GM04504 (cell line): Measurements from ENCODE around the gene PRDM15.

Source experiments
- DNase-seq: peaks from one replicate; pipeline ENCODE4 v3.0.0-alpha.2; 2012; ENCODE audit warnings: low read depth

The PRDM15 gene

DNA sequence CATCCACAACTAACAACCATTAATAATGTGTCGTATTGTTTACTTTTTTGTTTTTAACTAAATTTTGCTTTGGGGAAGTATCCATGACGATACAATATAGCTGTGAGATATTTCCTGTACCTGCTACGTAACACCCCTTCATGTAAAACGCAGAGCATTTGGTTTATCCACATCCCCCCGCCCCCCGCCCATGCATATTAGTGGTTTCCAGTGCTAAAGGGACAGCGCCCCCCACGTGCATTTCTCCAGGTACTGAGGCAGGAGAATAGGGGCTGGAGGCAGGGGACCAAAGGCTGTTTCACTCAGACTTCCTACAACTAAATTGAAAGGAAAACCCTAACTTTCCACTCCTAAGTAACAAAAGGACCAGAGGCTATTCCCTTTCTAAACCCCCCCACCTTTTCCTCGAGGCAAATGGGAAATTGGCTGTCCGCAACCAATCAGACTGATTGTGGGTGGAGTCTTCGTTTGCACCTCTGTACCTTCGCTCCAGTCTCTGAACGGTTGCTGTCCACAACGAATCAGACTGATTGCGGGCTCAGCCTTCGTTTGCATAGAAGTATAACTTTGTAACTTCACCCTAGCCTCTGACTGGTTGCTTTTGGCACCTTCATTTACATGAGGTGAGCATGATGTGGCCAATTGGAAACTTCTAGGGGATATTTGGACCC, 100.1 kb downstream of the PRDM15 start:
- no peak for DNase-seq

DNA sequence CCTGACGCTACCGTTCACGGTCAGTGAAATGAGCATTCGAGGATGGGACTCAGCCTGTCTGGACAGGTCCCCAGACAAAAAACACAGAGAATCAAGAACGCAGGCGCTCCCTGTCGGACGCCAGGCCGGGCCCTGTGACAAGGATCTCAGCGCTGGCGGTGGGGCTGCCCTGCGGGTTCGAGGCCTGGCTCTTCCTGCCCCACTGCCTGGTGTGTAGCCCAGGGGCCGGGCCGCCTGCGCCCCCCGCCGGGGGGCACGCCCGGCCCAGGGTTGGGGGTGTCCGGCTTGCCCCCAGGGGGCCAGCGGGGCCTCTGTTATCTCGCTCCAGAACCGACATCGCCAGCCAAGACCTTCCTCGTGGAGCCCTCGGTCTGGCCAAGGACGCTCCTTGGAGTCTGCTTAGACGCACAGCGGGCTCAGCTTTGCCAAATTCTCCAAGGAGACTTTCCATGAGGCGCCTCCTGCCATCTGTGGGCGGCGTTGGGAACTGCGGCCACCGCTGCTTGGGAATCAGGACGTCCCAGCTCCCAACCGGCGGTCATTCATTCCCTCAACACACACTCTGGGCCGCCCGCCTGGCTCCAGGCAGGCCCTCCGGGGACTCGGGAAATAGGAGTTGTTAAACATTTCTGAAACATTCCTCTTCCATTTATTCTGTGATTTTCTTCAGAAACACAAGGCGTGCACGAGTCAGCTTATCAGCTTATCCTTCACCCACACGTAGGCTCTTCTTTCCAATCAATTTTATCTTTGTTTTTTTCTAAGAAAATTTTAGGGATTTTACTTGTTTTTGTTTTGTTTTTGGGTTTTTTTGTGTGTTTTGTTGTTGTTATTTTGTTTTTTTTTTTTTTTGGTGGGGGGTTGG, 101.0 kb downstream of the PRDM15 start:
- DNase-seq: peak; percentile 84

DNA sequence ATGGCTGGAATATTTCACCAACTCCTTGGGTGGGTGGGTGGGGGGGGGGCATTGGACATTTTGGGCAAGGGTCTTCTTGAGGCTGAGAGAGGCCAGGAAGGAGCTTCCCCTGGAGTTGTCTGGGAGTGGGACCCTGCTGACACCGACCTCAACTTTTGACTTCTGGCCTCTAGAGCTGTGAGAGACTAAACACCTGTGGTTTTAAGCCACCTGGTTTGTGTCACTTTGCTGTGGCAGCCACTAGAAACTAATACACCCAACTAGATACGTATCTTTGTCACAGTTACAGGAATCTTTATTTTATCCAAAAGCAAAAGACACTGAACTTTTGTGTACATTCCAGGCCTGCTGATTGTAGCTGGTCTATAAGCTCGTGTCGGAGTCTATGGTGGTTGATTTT, 102.4 kb downstream of the PRDM15 start:
- no peak for DNase-seq

DNA sequence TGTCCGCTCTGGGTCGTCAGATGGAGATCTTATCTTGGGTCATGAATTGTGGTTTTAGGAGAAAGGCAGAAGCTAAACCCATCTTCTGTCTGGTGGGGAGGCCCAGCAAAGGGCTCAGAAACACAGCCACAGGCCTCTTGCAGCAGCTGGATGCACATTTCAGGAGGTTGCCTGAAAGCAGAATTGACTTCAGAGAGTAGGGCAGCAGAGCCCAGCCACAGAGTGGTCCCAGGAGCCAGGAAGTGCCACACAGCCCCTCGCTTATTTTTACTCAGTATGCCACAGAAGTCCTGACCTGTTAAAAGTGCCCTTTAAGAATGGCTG, 104.0 kb downstream of the PRDM15 start:
- DNase-seq: no peak

DNA sequence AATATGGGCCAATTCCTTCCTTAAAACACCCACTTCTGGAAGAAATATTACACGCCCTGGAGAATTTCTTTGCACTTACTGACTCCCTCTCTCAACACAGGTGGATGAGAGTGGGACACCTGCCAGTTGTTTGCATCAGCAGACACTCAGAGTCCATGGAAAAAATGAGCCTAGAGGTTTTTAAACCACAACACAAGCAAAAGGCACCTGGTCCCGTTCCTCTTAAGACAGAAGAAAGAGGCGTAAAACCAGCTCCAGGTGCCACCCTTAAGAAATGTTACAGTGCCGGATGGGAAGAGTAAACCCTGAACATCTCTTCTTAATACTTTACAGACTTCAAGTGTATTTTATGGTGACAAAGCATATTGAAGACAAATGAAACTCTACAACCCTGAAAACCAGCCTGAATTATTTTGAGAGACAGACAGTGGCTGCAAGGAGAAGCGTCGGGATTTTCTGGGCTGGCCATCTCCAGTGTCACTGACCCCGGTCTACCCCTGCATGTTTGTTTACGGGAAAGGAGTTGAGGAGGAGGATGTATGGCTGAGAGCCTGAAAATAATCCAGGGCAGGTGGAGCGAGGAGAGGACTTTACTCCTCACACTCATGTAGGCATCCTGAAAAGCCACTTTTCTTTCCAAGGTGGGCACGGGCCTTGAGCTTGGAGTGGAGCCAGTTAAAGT, 104.5 kb downstream of the PRDM15 start:
- DNase-seq: no peak

DNA sequence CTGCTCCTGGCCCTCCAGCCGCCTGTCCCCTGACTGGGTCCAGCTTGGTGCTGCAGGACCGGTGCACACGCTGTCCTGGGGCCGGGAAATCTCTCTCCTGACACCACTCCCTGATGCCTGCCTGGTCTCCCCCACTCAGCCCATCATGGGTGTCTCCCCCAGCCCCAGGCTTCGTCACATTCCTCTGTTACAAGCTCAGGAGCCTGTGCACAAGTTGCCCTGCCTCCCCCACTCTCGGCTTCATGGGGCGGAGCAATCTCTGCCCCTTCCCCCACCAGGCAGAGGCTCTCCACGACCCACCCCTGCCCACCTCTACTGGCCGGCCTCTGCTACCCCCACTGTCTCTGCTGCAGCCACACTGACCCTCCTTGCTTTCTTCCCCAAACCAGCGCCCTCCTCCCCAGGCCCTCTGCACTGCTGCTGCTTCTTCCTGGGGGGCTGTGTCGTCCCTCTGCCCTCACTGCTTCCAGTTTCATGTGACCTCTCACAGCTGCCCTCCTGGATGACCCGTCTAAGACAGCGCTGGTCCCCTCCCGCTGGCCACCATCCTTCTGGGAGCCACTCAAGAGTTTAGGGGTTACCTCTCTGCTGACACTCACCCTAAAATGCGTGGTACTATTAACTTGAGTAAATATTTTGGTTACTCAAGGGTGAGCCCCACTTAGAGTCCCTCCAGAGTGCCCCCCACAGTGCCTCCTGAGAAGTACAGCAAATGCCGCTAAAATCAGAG, 106.6 kb downstream of the PRDM15 start:
- no peak for DNase-seq

DNA sequence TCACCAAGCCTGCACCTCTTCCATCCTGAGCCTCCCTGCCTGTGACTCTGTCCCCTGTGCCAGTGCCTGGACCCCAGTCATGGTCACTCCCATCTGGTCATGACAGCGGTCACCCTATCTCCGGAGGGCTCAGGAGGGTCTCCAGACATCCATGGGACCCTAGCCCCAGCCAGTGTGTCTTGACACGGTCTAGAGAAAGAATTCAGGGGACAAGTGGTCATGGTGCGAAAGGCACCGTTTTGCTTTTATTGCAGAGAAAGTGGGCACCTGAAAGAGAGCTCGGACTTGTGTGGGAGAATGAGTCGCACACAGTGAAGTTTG, 107.6 kb downstream of the PRDM15 start:
- no peak for DNase-seq

DNA sequence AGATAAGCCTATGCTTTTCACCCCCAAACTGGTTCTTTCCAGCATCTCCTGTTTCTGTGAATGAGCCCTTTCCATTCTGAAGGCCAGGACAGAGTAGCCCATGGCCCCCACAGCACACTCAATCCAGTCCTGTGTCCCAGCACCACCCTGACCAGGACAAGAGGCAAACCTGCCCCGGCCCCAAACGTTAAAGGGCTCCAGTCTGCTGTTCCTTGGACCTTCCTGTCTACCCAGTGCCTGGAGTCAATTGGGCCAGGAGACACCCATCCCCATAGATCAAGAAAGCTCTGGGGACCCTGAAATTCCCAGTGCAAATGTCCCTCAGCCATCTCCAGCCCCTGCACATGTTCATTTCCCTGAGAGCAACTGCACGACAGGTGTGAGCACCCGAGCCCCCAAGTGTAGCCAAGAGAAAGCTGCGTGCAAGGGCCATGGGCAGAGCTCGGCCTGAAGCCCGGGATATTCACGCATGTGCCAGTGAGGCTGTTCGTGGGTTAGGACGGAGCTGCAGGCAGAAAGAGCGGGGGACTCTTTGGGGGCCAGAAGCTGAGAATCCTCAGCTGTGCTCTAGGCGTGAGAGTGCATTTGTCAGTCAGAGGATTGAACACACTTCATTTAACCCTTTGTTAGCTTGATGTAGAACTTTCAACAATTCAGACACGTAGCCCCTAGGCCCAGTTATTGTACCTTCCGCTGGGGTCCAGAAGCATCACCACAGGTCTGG, 108.1 kb downstream of the PRDM15 start:
- no peak for DNase-seq

DNA sequence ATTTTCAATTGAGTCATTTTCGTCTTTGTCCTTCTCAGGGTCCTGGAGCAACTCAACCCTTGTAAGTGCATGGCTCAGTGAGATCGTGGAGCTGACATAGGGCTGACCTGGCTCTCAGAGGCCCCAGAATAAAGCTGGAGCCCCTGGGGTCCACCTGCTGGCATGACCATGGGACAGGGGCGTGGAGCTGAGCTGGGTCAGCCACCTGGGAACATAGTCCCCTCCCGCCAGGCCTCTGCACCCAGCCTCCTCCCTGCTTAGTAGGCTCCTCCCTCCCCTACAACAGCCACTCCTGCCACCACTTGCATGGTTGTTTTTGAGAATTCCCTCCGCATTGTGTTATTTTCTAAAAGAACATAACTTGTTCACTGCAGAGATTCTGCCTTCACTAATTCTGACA, 109.2 kb downstream of the PRDM15 start:
- DNase-seq: no peak

DNA sequence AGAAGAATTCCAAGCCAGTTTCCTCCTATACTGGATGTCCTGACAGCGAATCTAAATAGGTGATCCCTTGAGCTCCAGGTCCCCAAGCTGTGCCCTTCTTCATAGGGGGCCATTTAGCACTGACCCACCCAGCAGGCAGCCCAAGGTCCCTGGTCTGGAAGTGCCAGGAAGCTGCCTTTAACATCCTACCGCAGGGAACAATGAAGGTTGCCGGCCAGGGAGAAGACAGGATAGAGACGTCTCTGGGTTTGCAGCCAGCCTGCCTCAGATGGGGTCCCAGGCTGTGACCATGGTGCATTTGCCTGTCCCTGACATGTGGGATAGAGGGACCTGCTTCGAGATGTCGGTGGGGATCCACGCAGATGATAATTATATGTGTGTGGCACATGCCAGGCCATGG, 109.6 kb downstream of the PRDM15 start:
- DNase-seq: no peak

DNA sequence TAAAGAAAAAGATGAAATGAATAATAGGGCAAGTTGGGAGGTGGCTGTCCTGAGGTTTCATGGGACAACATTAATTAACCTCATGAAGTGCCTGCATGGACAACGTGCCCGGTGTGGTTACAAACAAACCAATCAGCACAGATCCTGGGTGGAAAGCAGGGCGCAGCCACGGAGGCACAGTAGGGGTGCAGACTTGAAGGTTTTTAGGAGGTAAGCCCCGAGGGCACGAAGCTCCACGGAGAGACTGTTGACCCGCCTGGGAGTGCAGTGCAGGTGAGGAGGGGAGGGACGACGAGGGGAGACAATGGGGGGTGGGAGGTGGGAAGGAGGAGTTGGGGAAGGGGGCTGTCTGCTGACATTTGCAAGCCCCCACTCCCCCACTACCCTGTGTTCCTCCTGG, 110.0 kb downstream of the PRDM15 start:
- no peak for DNase-seq

DNA sequence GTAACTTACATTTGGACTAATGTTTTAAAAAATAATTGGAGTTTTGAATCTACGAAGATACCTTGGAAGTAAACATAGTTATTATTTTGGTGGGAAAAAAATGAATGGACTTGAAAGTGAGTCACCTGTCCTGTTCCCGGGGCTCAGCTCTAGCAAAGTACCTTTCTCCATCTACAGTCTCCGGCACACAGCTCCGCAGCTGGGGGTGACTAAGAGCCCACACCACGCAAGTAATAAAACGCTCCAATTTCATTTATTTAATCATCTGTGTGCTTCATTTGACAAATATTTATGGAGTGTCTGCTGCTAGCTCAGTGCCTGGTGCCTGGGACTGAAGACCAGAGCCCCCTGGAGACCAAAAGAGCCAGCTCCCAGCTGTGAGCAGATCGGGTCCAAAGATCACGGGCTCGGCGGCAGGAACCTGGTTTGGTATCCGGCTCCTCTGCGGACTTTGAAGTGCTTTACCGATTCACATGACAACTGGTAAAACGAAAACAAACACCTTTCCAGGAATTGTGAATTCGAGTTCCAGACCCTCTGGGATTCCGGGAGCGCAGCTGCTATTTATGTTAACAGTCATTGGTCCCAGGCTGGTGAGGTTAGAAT, 110.6 kb downstream of the PRDM15 start:
- peak; percentile 77 for DNase-seq

DNA sequence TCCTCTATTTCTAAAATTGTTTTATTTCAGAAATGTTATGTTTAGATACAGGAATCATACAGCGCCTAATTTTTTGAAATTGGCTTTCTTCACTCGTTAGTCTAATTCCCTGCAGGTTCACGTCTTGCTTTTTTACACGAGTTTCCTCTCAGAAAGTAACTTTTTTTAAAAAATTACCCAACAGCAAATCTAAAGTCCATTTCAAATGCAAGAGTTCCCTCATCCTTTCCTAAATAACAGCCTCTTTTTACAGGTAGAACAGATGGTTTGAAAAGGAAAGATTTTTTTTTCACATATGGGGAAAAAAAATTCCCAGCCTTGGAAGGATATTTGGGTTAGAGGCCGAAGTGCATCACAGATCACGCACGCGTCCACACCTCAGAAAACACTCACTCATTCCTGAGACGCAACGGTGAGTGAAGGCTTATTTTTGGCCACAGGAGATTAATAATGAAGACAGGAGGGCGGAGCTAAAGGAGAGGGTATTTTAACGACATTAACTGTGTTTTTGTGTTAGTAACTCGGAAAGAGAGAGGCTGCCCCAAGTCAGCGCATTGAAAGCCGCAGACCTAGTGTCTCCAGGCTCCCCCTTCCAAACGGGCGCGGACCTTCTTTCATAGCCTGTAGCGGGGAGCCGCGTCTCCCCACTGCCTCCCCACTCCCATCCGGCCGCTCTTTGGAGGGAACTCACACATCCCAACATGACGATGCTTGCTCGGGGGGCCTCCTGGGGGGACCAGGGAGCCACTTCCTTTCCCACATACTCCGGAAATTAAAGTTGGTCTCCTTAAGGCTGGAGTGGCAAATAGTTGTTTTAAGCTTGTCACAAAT, 111.3 kb downstream of the PRDM15 start:
- no peak for DNase-seq

DNA sequence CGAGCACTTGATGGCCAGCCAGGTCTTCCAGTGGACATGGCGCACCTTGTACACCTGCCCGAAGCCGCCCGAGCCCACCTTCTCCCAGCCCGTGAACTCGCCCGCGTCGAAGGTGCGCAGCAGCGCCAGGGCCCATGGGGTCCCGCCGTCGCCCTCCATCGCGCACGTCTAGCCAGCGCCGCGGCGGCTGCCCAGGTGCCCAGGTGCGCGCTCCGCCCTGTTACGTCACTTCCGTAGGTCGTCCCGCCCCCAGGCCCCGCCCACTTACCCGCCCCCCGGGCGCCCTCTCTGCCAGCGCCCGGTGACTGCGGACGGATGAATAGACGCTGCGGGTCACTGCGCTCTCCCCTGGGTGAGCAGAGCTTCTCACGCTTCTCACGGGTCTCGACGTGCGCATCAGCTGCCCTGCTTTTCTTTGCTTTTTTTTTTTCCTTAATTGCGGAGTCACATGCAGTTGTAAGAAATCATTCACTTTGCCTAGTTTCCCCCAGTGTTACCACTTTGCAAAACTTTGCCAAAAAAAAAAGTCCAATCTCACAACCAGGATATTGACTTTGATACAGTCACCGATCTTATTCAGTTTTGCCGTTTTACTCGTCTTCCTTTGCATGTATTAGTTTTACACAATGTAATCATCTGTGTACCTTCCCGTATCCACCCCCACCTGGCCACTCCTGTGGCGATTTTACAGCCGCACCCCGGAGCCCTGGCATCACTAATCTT, 112.1 kb downstream of the PRDM15 start, which contains the start of gene RIPK4:
Gene RIPK4 (minus strand): TSS at position 170 of the 723 bp plus-strand sequence. CDS start 11 bp downstream, at position 159.
- no peak for DNase-seq

DNA sequence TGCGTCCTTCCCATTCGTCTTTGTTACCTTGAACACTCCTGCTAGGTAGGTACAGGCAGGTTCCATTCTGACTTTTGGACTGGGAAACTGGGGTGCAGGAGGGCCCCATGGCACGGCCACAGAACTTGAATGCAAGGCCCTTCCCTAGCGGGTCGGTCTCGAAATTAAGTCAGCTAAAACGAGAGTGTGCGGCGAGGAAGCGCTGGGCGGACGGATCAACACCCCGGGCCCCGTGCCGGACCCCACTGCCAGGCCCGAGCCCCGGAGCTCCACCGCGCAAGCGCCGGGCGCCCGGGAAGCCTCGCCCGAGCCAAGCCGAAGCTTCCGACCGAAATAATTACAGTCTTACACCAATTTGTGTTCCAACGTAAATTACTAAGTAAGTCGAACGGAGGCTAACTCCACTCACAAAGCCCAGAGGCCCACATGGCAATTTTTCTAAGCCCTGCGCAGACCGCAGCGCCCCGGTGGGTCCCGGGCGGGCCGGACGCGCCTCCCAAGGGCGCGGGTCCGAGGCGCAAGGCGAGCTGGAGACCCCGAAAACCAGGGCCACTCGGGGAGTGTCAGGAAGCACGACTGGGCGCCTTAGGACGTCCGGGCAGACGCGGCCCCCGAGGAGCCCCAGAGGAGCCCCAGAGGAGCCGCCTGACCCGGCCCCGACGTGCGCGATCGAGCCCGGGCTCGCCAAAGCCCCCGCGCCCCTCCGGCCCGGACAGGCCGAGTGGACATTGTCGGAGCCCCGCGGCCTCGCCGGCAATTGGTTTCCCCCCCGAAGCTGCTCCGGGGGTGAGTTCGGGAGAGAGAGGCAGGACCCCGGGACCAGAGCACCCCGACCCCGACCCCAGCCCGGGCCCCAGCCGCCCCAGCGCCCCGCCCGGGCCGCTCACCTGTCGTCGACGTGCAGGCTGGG, 112.9 kb downstream of the PRDM15 start:
- no peak for DNase-seq

DNA sequence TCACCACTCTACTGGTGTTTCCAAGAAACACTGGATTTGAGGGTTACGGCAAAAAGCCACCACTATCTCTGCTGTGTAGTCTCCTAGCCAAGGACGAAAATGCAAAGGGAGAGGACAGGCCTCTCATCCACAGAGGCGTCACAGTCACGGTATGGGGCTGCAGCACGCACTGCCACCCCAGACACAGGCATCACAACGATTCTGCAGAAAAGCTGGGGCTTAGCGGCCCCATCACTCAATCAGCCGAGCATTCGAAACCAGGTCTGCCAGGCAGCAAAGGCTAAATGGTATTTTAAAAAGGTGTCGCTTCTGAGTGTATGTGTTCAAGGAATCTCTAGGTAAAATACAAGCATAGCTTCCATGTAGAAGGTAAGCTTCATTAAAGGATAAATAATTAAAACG, 113.7 kb downstream of the PRDM15 start:
- no peak for DNase-seq

DNA sequence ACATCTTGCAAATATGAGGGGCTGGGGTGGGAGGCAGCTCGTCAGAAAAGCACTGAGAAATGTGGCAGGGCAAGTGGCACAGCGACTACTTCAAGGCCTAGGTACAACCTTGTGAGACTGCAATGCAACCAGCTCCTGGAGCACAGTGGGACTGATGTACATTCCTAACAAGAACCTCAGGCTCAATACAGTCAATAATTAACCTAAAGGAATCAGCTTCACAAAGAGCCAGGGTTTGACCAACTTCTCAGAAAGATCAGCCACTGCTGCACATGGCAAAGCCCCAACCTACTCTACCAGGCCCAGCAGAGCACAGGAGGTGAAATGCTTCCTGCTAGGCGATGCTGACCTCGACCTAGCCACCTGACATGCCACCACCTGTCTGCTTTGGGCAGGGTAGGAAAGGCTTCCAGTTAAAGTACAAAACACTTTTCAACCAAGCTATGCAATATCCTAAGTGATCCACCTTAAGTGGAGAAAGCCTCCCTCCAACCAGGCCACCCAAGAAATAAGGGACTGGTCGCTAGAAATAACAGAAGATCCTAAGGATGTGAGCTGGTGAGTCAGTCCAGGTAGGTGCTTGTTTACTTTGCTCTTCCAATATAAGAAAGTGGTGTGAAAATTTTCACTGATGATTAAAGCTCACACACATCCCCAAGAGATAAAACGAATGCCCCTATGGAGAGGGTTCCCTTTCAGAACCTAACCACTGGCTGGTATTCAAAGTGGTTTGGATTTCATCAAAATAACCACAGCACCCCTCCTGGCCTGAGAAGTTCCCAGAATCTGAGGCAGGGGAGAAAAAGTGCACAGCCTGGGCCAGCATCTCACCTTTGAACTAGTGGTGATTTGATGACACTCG, 114.4 kb downstream of the PRDM15 start:
- no peak for DNase-seq

DNA sequence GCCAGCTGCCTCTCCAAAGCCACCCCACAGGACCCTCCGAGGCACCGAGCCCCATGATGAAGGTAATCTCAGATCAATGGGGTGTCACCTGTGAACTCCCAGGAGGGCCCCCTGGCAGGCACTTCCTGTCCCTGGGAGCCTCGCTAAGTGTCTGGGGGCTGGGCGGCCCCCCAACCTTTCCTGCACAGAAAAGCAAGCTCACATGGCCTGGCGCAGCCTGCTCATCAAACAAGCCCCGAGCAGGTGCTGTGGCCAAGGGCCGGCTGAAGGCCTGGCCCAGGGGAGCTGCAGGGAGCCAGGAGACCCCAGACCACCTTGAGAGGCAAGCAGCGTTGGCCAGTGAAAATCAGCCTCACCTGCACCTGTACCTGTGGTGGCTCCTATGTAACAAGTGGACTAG, 115.1 kb downstream of the PRDM15 start:
- DNase-seq: no peak
